COLO668 (cell line): ENCODE measurements around the gene IPO4.

Experiments used
- DNase-seq: peaks from one replicate; lab custom pipeline; 2025; ENCODE audit not compliant: unreplicated experiment; lab: John Stamatoyannopoulos, UW

The IPO4 gene

GRCh38 chr14:24150993-24151392 lies 37.6 kb downstream of the IPO4 start:
- DNase-seq, result no peak

- DNase-seq, result no peak
Measured at GRCh38 chr14:24150567-24150966, 38.0 kb downstream of the IPO4 start.

- DNase-seq, result no peak
Measured at GRCh38 chr14:24150061-24150460, 38.6 kb downstream of the IPO4 start.

- no peak for DNase-seq
Measured at GRCh38 chr14:24149302-24149969, 39.2 kb downstream of the IPO4 start.

GRCh38 chr14:24147761-24148428 lies 40.7 kb downstream of the IPO4 start:
- peak; percentile 55 for DNase-seq

- DNase-seq, result peak; percentile 99
Measured at GRCh38 chr14:24146978-24147760, 41.4 kb downstream of the IPO4 start, which contains the start of gene RNF31. RNF31 (plus strand) TSS chr14:24147498; CDS start chr14:24147699, 201 bp downstream.

- DNase-seq, result peak; percentile 95
Measured at GRCh38 chr14:24146453-24146977, 42.1 kb downstream of the IPO4 start, which contains the start of gene PSME2. PSME2 (minus strand) TSS chr14:24146610; CDS start chr14:24146581, 29 bp downstream.

GRCh38 chr14:24145690-24146452 lies 42.7 kb downstream of the IPO4 start:
- no peak for DNase-seq

GRCh38 chr14:24145219-24145618 lies 43.4 kb downstream of the IPO4 start:
- DNase-seq, result no peak

- DNase-seq, result no peak
Measured at GRCh38 chr14:24144451-24144850, 44.2 kb downstream of the IPO4 start.

GRCh38 chr14:24143511-24143910 lies 45.1 kb downstream of the IPO4 start:
- no peak for DNase-seq

- peak; percentile 100 for DNase-seq
Measured at GRCh38 chr14:24141097-24141880, 47.3 kb downstream of the IPO4 start, which contains the start of gene EMC9. EMC9 (minus strand) TSS chr14:24141591; CDS start chr14:24141304, 287 bp downstream.

GRCh38 chr14:24139272-24139934 lies 49.2 kb downstream of the IPO4 start:
- peak; percentile 67 for DNase-seq

- DNase-seq, result no peak
Measured at GRCh38 chr14:24138396-24139271, 50.0 kb downstream of the IPO4 start.

GRCh38 chr14:24137529-24138395 lies 50.9 kb downstream of the IPO4 start:
- no peak for DNase-seq

GRCh38 chr14:24136684-24137528 lies 51.7 kb downstream of the IPO4 start:
- DNase-seq, result peak; percentile 25
